NCI-H510A (cell line): Measurements from ENCODE around the gene RGPD3.
"Not testable (repeated sequence)": the region's sequence is repeated elsewhere in the genome, so short reads cannot be mapped to it uniquely, and the experiment has no call there.

Experiments used
- DNase-seq: peaks from one replicate; lab custom pipeline; 2025; lab: John Stamatoyannopoulos, UW

Gene RGPD3

GRCh38 chr2:106486551-106487385, 18.6 kb upstream of the RGPD3 start, which contains the start of gene CD8B2:
TSS of gene CD8B2 (plus strand) at chr2:106487364. CDS start at chr2:106487427, 63 bp downstream.
- not testable (repeated sequence) for DNase-seq

GRCh38 chr2:106479563-106479962, 11.3 kb upstream of the RGPD3 start:
- not testable (repeated sequence) for DNase-seq

- not testable (repeated sequence) for DNase-seq
Measured at GRCh38 chr2:106477647-106478046, 9.4 kb upstream of the RGPD3 start.

GRCh38 chr2:106470658-106471057, 2.4 kb upstream of the RGPD3 start:
- not testable (repeated sequence) for DNase-seq

GRCh38 chr2:106467516-106467915, 697 bp downstream of the RGPD3 start:
- DNase-seq: not testable (repeated sequence)

GRCh38 chr2:106461882-106462281, 6.3 kb downstream of the RGPD3 start:
- DNase-seq: not testable (repeated sequence)

DNA sequence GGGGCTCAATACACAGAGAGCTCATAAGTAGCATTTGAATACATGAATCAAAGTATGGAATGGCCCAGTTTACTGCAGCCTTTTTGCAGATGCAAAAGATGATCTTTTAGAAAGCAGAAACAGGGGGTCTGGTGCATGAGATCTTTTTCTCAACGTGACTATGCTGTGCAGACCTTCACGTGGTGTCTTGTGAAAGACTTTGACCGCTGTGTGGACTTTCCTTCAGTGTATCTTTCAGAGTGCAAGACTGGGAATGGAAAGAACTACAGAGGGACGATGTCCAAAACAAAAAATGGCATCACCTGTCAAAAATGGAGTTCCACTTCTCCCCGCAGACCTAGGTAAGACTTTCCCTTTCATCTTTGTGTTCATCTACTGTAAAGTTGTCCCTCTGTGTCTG, 77.5 kb downstream of the RGPD3 start:
- DNase-seq: not testable (repeated sequence)

- DNase-seq: not testable (repeated sequence)
Measured at GRCh38 chr2:106388814-106389410, 79.3 kb downstream of the RGPD3 start.

DNA sequence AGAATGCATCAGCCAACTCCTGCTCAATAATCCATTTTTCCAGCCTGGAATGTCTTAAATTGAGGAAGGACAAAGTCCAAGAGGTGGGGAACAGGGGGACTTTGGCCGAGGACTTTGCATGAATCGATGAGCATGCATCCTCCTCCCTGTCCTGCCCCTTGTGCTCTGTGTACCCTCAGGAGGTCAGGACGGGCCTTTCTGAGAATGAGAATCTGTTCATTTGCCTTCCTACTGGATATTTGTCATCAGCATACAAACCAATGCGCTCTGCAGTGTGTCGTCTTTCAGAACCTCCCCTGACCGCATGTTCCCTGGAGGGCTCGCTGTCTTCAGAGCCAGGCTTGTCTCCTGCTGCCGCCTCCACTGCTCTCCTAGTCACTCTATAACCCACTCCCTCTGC, 83.7 kb downstream of the RGPD3 start:
- not testable (repeated sequence) for DNase-seq

GRCh38 chr2:106381867-106382266, 86.3 kb downstream of the RGPD3 start:
- not testable (repeated sequence) for DNase-seq

GRCh38 chr2:106379567-106379966, 88.6 kb downstream of the RGPD3 start:
- not testable (repeated sequence) for DNase-seq

- not testable (repeated sequence) for DNase-seq
Measured at GRCh38 chr2:106369182-106369581, 99.0 kb downstream of the RGPD3 start.

- DNase-seq: no peak
Measured at GRCh38 chr2:106366204-106366885, 101.9 kb downstream of the RGPD3 start.

DNA sequence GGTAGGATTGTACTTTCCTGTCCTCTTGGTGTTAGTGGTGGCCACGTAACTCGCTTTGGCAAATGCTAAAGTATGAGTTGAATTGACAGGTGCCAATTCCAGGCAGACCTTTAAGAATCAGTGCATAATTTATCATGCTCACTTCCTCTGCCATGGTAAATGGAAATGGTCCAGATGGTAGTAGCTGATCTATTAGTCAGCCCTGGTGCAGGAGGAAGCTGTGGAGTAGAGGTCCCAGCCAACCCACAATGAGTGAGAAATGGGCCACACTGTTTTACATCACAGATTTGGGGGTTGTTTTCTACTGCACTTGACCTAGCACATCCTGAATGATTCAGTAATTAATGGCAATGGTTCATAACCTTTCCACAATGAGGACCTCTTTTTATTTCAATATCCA, 104.4 kb downstream of the RGPD3 start:
- no peak for DNase-seq

DNA sequence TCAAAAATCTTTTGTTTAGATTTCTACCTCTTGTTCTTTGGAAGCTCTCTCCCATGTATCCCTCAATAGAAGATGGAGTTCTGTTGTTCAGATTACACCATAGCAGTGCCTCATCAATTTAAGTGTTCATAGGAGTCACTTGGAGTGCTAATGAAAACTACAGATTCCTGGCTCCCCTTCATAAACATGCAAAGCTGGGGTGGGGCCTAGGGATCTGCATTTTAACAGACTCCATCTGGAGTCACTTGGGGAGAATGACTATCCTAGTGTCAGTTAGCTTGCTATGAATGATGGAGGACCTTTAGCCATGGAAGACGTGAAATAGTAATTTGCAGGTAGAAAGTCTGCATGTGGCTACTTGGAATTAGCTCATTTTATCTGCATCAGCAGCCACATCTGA, 105.4 kb downstream of the RGPD3 start:
- DNase-seq: no peak

GRCh38 chr2:106359512-106359911, 108.7 kb downstream of the RGPD3 start:
- no peak for DNase-seq

- DNase-seq: no peak
Measured at GRCh38 chr2:106358521-106358920, 109.7 kb downstream of the RGPD3 start.

DNA sequence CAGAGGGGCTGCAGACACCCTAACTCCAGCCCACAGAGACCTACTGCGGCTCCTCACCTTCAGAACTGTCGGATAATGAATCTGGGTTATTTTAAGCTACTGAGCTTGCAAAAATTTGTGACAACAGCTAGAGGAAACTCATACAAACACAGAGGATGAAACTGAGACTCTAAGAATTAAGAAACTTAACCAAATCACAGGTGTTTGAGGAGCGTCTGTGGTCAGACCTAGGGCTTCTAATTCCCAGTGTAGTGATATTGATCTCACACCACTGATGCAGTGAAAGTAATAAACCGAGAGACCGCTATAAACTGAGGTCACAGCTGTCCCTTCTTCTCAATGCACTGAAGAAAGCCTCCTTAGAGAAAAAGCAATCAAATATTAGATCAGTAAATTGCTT, 110.1 kb downstream of the RGPD3 start:
- no peak for DNase-seq

GRCh38 chr2:106356291-106356690, 111.9 kb downstream of the RGPD3 start:
- no peak for DNase-seq

- DNase-seq: no peak
Measured at GRCh38 chr2:106353676-106354075, 114.5 kb downstream of the RGPD3 start.

DNA sequence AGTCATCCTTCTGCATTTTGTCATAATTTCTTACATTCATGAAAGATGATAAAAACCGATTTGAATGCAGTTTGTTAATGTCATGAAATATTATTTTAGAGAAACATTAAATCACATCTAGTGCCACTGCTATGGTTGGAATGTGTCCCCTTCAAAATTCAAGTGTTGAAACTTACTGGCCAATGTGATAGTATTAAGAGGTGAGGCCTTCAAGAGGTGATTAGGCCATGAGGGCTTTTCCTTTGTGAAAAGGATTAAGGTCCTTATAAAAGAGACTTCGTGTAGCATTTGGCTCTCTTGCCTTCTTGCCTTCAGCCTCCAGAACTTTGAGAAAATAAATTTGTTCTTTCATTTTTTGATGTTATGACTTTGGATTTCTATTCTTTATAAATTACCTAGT, 117.2 kb downstream of the RGPD3 start:
- DNase-seq: no peak

GRCh38 chr2:106344302-106344701, 123.9 kb downstream of the RGPD3 start:
- no peak for DNase-seq

DNA sequence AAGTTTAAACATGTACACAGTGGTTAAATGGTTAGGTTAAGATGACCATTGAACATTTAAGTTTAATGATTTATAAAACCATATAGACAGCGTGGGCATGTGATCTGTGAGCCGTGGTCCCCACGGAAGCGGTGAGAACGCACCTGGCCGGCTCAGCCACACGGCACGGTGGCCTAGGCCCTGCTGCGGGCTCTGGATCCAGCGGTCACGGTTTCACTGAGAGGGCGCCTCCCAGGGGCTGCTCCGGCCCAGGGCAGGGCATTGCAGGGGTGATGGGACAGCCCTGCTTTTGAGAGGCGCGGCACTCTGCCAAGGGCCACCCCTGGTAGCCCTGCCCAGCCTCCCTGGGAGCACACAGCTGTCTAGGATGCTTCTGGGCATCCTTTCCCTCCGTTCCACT, 124.9 kb downstream of the RGPD3 start:
- DNase-seq: no peak
